ENCODE measurements around the gene PRKD2.

DNA sequence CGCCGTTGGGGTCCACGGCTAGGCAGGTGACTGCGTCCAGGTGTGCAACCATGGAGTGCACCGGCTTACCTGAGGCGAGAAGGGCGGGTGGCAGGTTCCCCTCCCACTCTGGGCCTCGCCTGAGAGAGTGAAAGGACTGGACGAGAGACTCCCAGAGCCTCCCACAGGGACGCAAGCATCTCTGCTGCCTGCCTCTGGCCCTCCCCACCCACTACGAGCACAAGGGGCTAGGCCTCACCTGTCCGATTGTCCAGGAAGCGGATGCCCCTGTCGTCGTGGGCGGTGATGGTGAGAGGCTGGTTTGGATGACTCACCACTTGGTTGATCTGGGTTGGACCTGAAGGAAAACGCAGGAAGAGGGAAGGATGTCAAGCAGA lies 5.1 kb upstream of the PRKD2 start:
- TF ChIP-seq, protein P1, sequence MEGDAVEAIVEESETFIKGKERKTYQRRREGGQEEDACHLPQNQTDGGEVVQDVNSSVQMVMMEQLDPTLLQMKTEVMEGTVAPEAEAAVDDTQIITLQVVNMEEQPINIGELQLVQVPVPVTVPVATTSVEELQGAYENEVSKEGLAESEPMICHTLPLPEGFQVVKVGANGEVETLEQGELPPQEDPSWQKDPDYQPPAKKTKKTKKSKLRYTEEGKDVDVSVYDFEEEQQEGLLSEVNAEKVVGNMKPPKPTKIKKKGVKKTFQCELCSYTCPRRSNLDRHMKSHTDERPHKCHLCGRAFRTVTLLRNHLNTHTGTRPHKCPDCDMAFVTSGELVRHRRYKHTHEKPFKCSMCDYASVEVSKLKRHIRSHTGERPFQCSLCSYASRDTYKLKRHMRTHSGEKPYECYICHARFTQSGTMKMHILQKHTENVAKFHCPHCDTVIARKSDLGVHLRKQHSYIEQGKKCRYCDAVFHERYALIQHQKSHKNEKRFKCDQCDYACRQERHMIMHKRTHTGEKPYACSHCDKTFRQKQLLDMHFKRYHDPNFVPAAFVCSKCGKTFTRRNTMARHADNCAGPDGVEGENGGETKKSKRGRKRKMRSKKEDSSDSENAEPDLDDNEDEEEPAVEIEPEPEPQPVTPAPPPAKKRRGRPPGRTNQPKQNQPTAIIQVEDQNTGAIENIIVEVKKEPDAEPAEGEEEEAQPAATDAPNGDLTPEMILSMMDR (conservative IDR thresholded peaks at IDR 0.05): no peak; the same call in 1 of the 2 replicates
- no peak for TF ChIP-seq EZH2 (IDR thresholded peaks at IDR 0.05; ENCODE audit: low read depth)
